ENCODE measurements around the gene SLC22A24. TPM values are rescaled to one million over a fixed set of nuclear protein-coding genes. Genes with fewer than 3 reads are reported as not detected.
"Not testable (repeated sequence)": the region's sequence is repeated elsewhere in the genome, so short reads cannot be mapped to it uniquely, and the experiment has no call there.

The SLC22A24 gene
- total RNA-seq, 1 donor = not detected

DNA sequence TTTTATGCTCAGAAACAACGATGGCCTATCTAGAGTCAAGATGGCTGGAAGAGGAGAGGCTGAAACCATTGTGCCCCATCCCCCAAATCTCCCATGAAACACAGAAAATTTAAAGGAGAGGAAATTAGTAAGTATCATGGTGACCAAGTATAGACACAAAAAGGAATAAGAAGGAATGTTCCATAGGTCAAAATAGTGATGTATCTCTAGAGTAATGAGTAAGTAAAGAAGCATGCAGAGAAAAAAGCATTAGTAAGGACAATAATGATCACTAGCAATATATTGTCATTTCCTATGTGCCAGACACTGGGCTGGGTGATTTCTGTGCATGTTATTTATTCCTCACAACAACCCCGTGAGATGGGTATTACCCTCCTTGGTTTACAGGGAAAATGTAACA is 2.6 kb upstream of the SLC22A24 start:
- no peak overlapping the region for H3K4me3 ChIP-seq (ENCODE audit: low read depth, low read length)
- TF ChIP-seq, protein P1, sequence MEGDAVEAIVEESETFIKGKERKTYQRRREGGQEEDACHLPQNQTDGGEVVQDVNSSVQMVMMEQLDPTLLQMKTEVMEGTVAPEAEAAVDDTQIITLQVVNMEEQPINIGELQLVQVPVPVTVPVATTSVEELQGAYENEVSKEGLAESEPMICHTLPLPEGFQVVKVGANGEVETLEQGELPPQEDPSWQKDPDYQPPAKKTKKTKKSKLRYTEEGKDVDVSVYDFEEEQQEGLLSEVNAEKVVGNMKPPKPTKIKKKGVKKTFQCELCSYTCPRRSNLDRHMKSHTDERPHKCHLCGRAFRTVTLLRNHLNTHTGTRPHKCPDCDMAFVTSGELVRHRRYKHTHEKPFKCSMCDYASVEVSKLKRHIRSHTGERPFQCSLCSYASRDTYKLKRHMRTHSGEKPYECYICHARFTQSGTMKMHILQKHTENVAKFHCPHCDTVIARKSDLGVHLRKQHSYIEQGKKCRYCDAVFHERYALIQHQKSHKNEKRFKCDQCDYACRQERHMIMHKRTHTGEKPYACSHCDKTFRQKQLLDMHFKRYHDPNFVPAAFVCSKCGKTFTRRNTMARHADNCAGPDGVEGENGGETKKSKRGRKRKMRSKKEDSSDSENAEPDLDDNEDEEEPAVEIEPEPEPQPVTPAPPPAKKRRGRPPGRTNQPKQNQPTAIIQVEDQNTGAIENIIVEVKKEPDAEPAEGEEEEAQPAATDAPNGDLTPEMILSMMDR (IDR thresholded peaks at IDR 0.05; ENCODE audit: insufficient read depth, low read length) = no peak
- no peak for DNase-seq (ENCODE audit: low read depth)

DNA sequence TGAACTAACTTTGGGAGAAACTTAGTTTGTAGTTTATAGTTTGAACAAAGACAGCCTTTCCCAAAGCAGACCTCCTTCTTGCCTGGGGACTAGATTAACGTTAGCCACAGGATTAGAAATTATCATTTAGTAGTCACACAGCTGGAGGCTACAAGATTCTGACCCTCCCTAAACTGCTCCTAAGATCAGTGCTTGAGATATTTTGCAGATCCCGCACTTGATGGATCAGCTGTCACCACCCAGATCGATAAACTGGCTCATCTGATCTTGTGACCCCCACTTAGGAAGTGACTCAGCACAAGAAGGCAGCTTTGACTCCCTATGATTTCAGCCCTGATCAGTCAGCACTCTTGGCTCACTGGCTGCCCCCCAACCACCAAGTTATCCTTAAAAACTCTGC is 1.6 kb downstream of the SLC22A24 start:
- no peak overlapping the region for H3K4me3 ChIP-seq (ENCODE audit: low read depth, low read length)
- no peak for DNase-seq (ENCODE audit: low read depth)
- TF ChIP-seq, protein P1 (IDR thresholded peaks at IDR 0.05; ENCODE audit: insufficient read depth, low read length) = no peak

DNA sequence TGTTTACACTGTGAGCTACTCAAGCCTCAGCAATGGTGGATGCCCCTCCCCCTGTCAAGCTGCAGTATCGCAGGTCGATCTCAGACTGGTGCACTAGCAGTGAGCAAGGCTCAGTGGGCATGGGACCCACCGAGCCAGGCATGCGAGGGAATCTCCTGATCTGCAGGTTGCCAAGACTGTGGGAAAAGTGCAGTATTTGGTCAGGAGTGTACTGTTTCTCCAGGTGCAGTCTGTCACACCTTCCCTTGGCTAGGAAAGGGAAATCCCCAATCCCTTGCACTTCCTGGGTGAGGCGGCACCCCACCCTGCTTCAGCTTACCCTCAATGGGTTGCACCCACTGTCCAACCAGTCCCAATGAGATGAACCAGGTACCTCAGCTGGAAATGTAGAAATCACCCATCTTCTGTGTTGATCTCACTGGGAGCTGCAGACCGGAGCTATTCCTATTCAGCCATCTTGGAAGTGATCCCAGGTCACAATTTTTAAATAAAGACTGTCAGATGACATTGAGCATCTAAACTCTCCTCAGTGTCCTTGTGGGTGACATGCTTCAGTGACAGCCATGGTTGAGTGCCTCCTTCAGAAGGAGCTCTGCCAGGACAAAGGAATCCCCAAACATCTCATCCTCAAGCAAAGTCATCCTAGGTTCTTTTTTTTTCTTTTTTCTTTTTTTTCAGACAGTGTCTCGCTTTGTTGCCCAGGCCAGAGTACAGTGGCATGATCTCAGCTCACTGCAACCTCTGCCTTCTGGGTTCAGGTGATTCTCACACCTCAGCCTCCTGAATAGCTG is 10.8 kb downstream of the SLC22A24 start:
- H3K4me3 ChIP-seq (ENCODE audit: low read depth, low read length) = no peak overlapping the region
- TF ChIP-seq, protein P1 (IDR thresholded peaks at IDR 0.05; ENCODE audit: insufficient read depth, low read length) = no peak
- no peak for DNase-seq (ENCODE audit: low read depth)

DNA sequence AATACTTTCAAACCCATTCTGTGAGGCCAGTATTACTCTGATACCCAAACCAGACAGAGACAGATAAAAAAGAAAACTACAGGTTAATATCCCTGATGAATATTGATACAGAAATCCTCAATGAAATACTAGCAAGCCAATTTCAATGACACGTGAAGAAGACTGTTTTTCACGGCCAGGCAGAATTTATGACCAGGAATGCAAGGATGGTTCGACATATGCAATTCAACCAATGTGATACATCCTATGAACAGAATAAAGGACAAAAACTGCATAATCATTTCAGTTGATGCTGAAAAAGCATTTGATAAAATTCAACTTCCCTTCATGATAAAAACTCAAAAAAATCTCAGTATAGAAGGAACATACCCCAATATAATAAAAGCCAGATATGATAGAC is 44.5 kb downstream of the SLC22A24 start:
- H3K4me3 ChIP-seq (ENCODE audit: low read depth, low read length) = no peak overlapping the region
- TF ChIP-seq, protein P1 (IDR thresholded peaks at IDR 0.05; ENCODE audit: insufficient read depth, low read length) = no peak
- no peak for DNase-seq (ENCODE audit: low read depth)

DNA sequence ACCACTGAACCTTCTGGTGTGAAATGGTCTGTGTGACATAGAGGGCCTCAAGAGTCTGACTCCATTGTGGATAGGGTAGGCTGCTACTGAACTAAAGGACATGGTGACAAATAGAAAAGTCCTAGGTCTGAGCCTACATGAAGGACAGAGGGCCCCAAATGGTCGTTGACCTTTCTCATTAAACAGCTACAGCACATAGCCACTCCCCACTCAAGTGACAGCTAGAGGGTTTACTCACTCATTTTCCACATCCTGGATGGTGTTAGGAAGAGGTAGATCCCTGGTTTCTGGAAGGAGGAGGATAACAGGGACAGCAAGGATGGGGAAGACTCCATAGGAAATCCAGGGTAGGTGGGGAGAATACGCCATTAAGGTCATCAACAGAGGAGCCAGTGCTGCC is 63.3 kb downstream of the SLC22A24 start:
- no peak for DNase-seq (ENCODE audit: low read depth)
- no peak overlapping the region for H3K4me3 ChIP-seq (ENCODE audit: low read depth, low read length)
- TF ChIP-seq, protein P1 (IDR thresholded peaks at IDR 0.05; ENCODE audit: insufficient read depth, low read length) = no peak

DNA sequence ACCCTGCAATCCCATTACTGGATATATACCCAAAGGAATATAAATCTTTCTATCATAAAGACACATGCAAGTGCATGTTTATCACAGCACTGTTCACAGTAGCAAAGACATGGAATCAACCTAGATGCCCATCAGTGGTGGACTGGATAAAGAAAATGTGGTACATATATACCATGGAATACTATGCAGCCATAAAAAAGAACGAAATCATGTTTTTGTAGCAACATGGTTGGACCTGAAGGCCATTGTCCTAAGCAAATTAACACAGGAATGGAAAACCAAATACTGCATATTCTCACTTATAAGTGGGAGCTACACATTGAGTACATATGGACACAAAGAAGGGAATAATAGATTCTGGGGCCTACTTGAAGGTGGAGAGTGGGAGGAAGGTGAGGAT is 97.8 kb downstream of the SLC22A24 start:
- not testable (repeated sequence) for H3K4me3 ChIP-seq (ENCODE audit: low read depth, low read length); DNase-seq (ENCODE audit: low read depth)

DNA sequence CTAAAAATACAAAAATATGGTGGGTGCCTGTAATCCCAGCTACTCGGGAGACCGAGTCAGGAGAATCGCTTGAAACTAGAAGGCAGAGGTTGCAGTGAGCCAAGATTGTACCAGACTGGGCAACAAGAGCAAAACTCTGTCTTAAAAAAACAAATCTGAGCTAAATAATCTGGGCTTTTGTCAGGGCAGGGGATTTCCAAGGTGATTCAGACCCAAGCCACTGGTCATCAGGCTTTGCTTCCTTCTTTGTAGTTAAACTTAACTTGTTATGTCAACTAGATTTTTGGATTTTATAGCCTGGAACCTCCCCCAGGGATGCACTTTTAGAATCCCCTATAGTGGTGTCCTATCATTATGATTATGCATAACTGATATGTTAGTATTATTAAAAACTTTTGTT is 101.4 kb downstream of the SLC22A24 start:
- no peak for DNase-seq (ENCODE audit: low read depth)
- TF ChIP-seq, protein P1 (IDR thresholded peaks at IDR 0.05; ENCODE audit: insufficient read depth, low read length) = no peak
- H3K4me3 ChIP-seq (ENCODE audit: low read depth, low read length) = no peak overlapping the region

Data from fibroblast of the aortic adventitia (primary cell).